Measurements from ENCODE around the gene B4GALT7. TPM values are rescaled to one million over a fixed set of nuclear protein-coding genes. Genes with fewer than 3 reads are reported as not detected.
"Not testable (repeated sequence)": the region's sequence is repeated elsewhere in the genome, so short reads cannot be mapped to it uniquely, and the experiment has no call there.

The B4GALT7 gene
- polyA plus RNA-seq, 6 donors from 2014 or later = 22.7 to 29.6 (median 27.5) TPM

DNA sequence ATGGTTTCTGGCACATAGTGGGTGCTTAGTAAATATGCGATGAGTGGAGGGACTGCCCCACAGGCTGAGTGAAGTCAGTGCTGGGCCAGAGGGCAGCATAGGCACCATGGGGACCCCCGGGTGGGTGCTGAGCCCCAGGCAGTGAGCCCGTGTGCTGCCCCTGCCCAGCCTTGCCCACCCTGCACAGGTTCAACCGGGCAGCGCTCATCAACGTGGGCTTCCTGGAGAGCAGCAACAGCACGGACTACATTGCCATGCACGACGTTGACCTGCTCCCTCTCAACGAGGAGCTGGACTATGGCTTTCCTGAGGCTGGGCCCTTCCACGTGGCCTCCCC, 7.2 kb downstream of the B4GALT7 start:
- ATAC-seq (ENCODE audit: low read depth in 2 of 2) (no peak), DNase-seq (no peak)
- H3K36me3 Mint-ChIP-seq = peaks cover 0 to 18% of the 10 kb centered on the region in 2 donors
- peaks cover 31 to 40% (median 33%) of the 10 kb centered on the region in 3 donors for H3K4me1 Mint-ChIP-seq
- no peaks in the 10 kb centered on the region for H3K9me3 Mint-ChIP-seq
- no peaks in the 10 kb centered on the region for H3K27me3 Mint-ChIP-seq
- peak overlapping the region in 3 of 6 donors; percentile 10 to 74 (median 24) for H3K27ac Mint-ChIP-seq
- no peak overlapping the region for H3K4me3 Mint-ChIP-seq

DNA sequence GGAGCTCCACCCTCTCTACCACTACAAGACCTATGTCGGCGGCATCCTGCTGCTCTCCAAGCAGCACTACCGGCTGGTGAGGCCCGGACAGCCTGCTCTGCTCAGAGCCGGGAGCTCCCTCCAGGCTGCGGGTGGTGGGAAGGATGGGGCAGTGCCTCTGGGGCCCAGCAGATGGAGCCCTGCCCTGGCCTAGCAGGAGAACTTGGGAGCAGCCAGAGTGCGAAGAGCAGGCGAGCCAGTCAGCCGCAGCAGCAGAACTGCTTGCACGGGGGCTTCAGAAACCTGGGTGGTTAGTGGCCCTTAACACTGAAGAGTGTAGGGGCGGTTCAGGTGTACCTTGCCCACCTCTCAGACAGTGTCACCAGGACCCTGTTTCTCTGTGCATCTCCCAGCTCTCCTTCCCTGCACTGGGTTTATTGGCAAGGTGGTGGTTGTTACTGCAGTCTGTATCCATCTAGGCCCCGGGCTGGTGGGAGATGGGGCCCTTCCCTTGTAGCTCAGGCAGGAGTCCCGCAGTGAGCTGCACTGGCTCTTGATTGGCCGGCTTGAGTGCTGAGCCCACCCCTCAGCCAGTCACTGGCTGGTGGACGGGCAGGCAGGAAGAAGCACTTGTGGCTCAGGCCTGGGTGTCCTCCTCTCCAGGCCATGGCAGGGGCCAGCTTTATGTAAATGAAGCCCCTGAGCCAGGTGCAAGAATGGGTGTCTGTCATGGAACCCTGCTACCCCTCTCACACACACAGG, 7.7 kb downstream of the B4GALT7 start:
- peak; percentile 74 to 82 for ATAC-seq (ENCODE audit: low read depth in 2 of 2)

DNA sequence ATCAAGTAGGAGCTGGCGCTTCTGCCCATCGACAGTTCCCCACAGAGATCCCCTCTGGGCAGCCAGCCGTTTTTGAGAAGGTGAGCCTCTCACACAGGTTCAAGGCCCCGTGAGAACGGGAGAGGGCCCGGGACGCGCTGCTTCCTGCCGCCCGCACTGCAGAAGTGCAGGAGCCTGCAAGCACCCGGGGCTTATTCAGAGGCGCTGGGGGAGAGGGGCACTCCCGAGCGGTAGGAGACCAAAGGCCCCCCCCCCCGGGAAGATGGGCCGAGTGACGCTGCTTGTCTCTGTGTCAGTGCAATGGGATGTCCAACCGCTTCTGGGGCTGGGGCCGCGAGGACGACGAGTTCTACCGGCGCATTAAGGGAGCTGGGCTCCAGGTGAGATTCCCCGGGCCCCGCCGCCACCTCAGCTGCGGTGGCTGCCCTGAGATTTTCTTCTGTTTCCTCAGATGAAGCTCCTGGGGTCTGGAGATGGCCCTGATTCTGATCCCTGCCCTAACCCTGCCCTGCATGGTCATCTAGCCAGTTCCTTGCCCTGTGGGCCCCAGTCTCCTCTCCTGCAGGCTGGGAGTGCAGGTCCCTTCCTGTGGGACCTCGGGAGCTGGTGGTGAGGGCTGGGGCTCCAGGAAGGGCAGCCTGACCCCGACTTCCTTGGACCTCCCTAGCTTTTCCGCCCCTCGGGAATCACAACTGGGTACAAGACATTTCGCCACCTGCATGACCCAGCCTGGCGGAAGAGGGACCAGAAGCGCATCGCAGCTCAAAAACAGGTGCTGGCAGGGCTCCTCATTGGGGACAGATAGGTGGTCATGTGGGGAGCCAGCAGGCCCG, 8.5 kb downstream of the B4GALT7 start:
- Mint-ChIP-seq H3K9me3 (no peaks in the 10 kb centered on the region), H3K4me3 (no peak overlapping the region), H3K4me1 (peaks cover 24 to 37% (median 26%) of the 10 kb centered on the region in 3 donors), H3K27me3 (no peaks in the 10 kb centered on the region), H3K36me3 (peaks cover 0 to 18% of the 10 kb centered on the region in 2 donors), H3K27ac (peak overlapping the region in 2 of 6 donors; percentile 76 to 83)
- ATAC-seq (ENCODE audit: low read depth in 2 of 2) (no peak), DNase-seq (no peak)

More for the DNA sequence above, 7.7 kb downstream of the B4GALT7 start:
- no peaks in the 10 kb centered on the region for H3K27me3 Mint-ChIP-seq
- H3K9me3 Mint-ChIP-seq = no peaks in the 10 kb centered on the region
- DNase-seq = peak; percentile 43
- peaks cover 0 to 18% of the 10 kb centered on the region in 2 donors for H3K36me3 Mint-ChIP-seq
- peak overlapping the region in 1 of 8 donors; percentile 74 for H3K4me3 Mint-ChIP-seq
- peaks cover 26 to 39% (median 28%) of the 10 kb centered on the region in 3 donors for H3K4me1 Mint-ChIP-seq
- H3K27ac Mint-ChIP-seq = peak overlapping the region in 2 of 6 donors; percentile 59 to 76

DNA sequence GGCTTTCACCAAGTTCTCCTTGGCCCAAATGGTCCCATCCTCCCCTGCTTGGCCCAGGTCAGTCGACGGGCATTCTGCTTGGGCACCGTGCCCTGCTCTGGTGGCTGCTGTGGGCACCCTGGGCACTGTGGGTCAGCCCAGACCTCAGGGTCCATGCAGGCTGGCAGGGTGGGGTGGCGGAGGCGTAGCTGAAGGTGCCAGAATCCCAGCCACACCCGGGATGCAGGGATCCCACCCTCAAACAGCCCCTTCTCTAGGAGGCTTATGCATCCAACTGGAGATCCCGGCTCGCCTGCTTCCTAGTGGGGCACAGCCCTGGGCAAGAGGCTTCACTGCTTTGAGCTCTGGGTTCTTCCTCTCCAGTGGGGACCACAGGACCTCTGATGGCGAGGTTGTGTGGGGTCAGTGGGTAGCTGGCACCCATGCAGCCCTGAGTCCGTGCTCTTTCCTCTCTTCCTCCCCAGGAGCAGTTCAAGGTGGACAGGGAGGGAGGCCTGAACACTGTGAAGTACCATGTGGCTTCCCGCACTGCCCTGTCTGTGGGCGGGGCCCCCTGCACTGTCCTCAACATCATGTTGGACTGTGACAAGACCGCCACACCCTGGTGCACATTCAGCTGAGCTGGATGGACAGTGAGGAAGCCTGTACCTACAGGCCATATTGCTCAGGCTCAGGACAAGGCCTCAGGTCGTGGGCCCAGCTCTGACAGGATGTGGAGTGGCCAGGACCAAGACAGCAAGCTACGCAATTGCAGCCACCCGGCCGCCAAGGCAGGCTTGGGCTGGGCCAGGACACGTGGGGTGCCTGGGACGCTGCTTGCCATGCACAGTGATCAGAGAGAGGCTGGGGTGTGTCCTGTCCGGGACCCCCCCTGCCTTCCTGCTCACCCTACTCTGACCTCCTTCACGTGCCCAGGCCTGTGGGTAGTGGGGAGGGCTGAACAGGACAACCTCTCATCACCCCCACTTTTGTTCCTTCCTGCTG, 9.4 kb downstream of the B4GALT7 start:
- no peak for DNase-seq
- peak in 1 of 2 donors; percentile 33 for ATAC-seq (ENCODE audit: low read depth in 2 of 2)
- no peak overlapping the region for H3K4me3 Mint-ChIP-seq
- H3K27me3 Mint-ChIP-seq = no peaks in the 10 kb centered on the region
- peaks cover 0 to 18% of the 10 kb centered on the region in 2 donors for H3K36me3 Mint-ChIP-seq
- peaks cover 21 to 32% (median 22%) of the 10 kb centered on the region in 3 donors for H3K4me1 Mint-ChIP-seq
- peak overlapping the region in 3 of 6 donors; percentile 28 to 88 (median 62) for H3K27ac Mint-ChIP-seq
- no peaks in the 10 kb centered on the region for H3K9me3 Mint-ChIP-seq

DNA sequence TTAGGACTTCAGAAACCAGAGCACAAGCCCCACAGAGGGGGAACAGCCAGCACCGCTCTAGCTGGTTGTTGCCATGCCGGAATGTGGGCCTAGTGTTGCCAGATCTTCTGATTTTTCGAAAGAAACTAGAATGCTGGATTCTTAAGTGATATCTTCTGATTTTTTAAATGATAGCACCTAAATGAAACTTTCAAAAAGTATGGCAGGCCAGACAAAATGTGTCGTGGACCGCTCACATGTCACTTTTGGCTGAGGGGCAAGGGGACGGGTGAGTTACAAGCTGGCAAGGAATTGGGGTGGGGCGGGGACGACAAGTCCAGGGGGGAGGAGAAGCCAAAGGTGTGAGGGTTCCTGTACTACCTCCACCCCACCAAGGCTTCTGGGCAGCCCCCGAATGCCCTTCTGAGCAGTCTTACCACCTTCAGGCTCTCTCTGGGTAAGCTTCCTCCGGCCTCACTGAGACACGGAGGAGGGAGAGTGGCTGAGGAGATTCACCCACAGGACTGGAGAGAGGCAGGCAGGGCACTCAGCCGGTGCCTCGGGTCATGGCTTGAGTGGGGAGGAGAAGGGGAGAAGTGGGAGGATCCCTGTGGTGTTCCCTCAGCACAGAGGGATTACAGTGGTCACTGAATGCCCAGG, 10.3 kb downstream of the B4GALT7 start:
- no peaks in the 10 kb centered on the region for H3K9me3 Mint-ChIP-seq
- H3K36me3 Mint-ChIP-seq = peaks cover 0 to 14% of the 10 kb centered on the region in 2 donors
- H3K27ac Mint-ChIP-seq = peak overlapping the region in 2 of 6 donors; percentile 62 to 83
- no peak overlapping the region for H3K4me3 Mint-ChIP-seq
- ATAC-seq (ENCODE audit: low read depth in 2 of 2) (no peak), DNase-seq (no peak)
- peaks cover 17 to 32% (median 18%) of the 10 kb centered on the region in 3 donors for H3K4me1 Mint-ChIP-seq
- H3K27me3 Mint-ChIP-seq = no peaks in the 10 kb centered on the region

DNA sequence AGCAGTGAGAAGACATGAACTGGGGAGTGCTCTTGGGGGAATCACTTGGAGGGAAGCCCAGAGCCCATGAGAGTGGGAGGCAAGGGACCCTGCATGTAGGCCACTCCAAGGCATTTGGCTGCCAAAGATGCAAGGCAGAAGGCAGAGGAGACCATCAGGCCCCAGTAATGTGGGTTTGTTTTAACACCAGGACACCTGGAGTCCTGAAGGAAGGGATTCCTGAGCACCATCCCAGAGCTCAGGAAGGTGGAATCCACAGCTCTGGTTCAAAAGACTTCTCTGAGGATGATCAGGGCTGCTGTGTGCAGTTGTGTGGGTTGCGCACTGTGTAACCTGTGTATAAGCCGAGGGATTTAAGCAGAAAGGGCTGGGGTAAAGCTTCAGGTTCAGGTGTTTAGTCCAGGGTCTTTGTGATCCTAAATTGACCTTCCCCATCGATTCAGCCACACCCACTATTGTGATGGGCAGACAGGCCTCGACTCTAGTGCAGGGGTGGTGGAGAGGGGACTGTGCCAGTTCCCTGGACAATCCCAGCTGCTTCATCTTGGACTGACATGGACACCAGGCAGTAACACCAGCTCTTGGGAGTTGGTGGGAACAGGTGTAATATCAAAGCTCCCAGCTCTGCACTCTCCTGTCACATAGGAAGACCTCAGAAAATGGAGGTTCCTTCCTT, 11.0 kb downstream of the B4GALT7 start:
- Mint-ChIP-seq H3K36me3 (peaks cover 0 to 8% of the 10 kb centered on the region in 2 donors), H3K27ac (peak overlapping the region in 2 of 6 donors; percentile 42 to 83), H3K4me3 (no peak overlapping the region), H3K4me1 (peaks cover 11 to 30% (median 11%) of the 10 kb centered on the region in 3 donors), H3K27me3 (no peaks in the 10 kb centered on the region), H3K9me3 (no peaks in the 10 kb centered on the region)
- no peak for ATAC-seq (ENCODE audit: low read depth in 2 of 2)
- DNase-seq = no peak

DNA sequence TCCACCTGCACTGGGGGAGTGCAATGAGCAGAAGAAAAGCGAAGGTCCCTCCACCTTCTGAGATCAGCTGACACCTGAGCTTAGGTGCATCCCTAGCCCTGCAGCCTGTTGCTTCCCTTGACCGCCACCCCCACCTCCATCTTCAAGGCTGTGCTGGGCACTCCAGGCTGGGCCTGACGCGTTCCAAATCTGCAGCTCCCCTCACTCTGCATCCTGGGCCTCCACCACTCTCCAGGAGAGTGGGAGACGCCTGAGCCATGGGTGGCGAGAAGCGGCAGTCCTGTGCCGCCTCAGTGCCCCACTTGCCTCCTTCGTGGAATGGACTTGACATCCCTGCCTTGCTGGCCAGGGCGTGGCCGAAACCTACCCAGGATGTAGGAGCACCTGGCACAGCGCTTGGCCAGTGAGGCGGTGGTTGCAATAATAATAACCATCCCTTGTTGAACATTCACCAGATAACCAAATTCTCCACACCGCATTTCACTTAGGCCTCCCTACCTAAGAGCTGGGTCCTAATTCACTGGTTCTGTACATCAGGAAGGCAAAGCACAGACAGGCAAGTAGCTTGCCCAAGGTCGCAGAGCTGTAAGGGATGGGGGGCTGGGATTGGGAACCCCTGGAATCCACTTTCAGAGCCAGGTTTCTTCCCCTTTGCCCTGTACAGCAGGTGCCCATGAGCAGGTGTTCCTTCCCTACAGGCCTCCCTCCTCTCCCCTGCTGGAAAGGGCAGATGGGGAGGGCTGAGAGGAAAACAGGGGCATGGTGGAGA, 11.7 kb downstream of the B4GALT7 start:
- Mint-ChIP-seq H3K4me1 (peaks cover 4 to 23% (median 5%) of the 10 kb centered on the region in 3 donors), H3K9me3 (no peaks in the 10 kb centered on the region), H3K27me3 (no peaks in the 10 kb centered on the region), H3K36me3 (peaks cover 0 to under 1% of the 10 kb centered on the region in 2 donors), H3K4me3 (peak overlapping the region in 2 of 8 donors; percentile 61 to 63), H3K27ac (peak overlapping the region in 4 of 6 donors; percentile 78 to 90 (median 82))
- DNase-seq (no peak), ATAC-seq (ENCODE audit: low read depth in 2 of 2) (no peak)

DNA sequence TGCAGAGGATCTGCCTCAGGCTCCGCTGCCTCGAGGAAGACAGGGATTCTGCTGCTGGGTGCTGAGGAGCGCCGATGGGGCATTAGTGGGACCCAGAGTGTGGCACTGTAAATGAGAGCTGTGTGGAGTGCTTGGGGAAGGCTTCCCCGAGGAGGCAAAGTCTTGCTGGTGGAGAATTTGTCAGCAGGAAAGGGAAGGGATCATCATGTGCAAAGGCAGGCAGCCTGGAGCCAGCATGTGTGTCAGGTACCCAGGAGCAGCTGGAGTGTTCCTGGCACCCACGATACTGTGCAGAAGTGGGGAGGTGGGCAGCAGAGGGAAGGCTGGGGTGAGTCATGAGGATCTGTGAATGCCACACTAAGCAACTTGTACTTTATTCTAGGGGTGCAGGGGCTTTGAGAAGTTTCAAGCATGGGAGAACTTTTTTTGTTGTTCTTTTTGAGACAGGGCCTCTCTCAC, 12.3 kb downstream of the B4GALT7 start:
- Mint-ChIP-seq H3K36me3 (no peaks in the 10 kb centered on the region), H3K9me3 (no peaks in the 10 kb centered on the region), H3K27me3 (no peaks in the 10 kb centered on the region), H3K4me3 (no peak overlapping the region), H3K27ac (peak overlapping the region in 5 of 6 donors; percentile 2 to 91 (median 78)), H3K4me1 (peaks cover 0 to 17% (median 3%) of the 10 kb centered on the region in 3 donors)
- no peak for ATAC-seq (ENCODE audit: low read depth in 2 of 2)
- DNase-seq = no peak

DNA sequence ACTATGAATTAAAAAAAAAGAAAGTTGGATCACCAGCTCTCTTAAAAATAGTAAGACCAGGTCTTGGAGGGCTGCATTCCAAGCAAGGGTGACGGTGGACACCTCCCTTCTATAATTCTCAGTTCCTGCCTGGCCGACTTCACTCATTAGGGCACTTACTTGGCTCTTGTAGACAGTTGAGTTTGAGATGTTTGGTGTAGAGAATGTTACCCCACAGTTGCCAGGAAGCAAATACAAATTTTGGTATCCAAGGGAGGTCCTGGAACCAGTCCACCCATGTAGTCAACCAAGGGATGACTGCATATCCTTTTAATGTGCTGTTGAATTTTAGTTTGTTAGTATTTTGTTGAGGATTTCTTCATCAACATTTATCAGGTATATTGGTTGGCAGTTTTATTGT, 20.6 kb downstream of the B4GALT7 start:
- Mint-ChIP-seq H3K4me3 (no peak overlapping the region), H3K4me1 (no peaks in the 10 kb centered on the region), H3K9me3 (peaks cover 0 to 5% (median 0%) of the 10 kb centered on the region in 7 donors), H3K27me3 (no peaks in the 10 kb centered on the region), H3K27ac (no peak overlapping the region), H3K36me3 (peaks cover 24 to 38% of the 10 kb centered on the region in 2 donors)
- no peak for DNase-seq
- no peak for ATAC-seq (ENCODE audit: low read depth in 2 of 2)

DNA sequence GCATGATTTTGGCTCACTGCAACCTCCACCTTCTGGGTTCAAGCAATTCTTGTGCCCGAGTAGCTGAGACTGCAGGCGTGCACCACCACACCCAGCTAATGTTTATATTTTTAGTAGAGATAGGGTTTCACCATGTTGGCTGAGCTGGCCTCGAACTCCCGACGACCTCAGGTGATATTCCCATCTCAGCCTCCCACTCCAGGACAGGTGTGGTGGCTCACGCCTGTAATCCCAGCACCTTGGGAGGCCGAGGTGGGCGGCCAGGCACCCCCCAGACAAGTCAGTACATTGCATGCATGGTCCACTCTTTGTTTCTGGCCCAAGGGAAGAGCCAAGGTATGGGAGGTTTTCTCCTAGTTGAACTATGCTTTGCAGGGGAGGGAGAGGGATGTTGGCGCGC, 24.2 kb downstream of the B4GALT7 start:
- ATAC-seq (ENCODE audit: low read depth in 2 of 2); H3K4me1 Mint-ChIP-seq; H3K4me3 Mint-ChIP-seq; DNase-seq; H3K9me3 Mint-ChIP-seq; H3K27me3 Mint-ChIP-seq: not testable (repeated sequence)
- Mint-ChIP-seq H3K27ac (peak overlapping the region in 2 of 6 donors; percentile 34 to 49), H3K36me3 (peaks cover 11 to 20% of the 10 kb centered on the region in 2 donors)

DNA sequence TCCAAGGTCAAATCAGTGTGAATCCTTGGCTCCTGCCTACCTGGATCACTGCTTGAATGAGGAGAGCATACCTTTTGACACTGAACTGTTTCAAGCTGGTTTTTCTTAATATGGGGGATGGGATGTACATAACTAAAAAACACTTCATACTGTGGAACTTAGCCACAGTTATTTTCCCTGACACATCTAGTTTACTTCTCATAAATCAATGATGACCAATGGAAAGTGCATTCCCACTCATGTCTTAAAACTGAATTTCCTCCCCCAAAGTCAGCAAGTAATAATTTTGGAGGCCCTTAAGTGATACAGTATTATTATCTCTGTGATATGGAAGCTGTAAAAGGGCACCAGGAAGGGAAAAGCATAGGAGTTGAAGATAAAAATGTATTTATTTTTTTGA, 30.3 kb downstream of the B4GALT7 start:
- H3K36me3 Mint-ChIP-seq; H3K9me3 Mint-ChIP-seq; DNase-seq; H3K4me3 Mint-ChIP-seq; H3K4me1 Mint-ChIP-seq; H3K27me3 Mint-ChIP-seq; ATAC-seq (ENCODE audit: low read depth in 2 of 2): not testable (repeated sequence)
- peak overlapping the region in 1 of 6 donors; percentile 56 for H3K27ac Mint-ChIP-seq
